ENCODE measurements around the gene SFI1. TPM values are rescaled to one million over a fixed set of nuclear protein-coding genes. Genes with fewer than 3 reads are reported as not detected.

SFI1 gene
- total and polyA plus RNA-seq, 2 of the 8 experiments (the other 6 are each of a cell fraction or from before 2014, with no cell fraction given), result 10.4 to 30.1 TPM

DNA sequence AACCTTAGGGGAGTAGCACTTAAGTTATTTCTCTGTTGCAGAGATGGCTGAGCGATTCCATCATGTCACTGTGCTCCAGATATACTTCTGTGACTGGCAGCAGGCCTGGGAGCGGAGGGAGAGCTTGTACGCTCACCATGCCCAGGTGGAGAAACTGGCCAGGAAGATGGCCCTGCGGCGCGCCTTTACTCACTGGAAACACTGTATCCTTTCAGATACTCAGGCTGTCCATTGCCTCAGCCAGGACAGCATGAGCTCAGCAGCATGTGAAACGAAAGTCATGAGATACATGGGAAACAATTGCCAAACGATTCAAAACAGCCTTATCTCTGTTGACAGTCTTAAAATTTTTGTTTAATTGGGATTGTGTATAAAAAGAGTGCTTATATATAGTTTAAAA is 78.9 kb downstream of the SFI1 start (continued):
- TF ChIP-seq RAD21 (IDR thresholded peaks at IDR 0.05 in 1 of 2, conservative IDR thresholded peaks at IDR 0.05 in 1 of 2; ENCODE audit: low read depth in 2 of 2, low read length in 2 of 2), result no peak
- no peak for TF ChIP-seq TAF1 (IDR thresholded peaks at IDR 0.05; ENCODE audit: low read depth, low read length)
- TF ChIP-seq SAP30 (IDR thresholded peaks at IDR 0.05; ENCODE audit: insufficient read depth, insufficient replicate concordance, low read length), result no peak
- TF ChIP-seq EGR1 (IDR thresholded peaks at IDR 0.05; ENCODE audit: borderline replicate concordance, low read depth, low read length), result no peak
- TF ChIP-seq, protein P1, sequence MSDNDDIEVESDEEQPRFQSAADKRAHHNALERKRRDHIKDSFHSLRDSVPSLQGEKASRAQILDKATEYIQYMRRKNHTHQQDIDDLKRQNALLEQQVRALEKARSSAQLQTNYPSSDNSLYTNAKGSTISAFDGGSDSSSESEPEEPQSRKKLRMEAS (IDR thresholded peaks at IDR 0.05), result no peak
- TF ChIP-seq ASH2L (IDR thresholded peaks at IDR 0.05; ENCODE audit: low read length), result no peak
- no peak for TF ChIP-seq RNF2 (IDR thresholded peaks at IDR 0.05; ENCODE audit: borderline replicate concordance, low read depth, low read length, missing control alignments, poor library complexity, severe bottlenecking)
